HG03432 (cell line): ENCODE measurements around the gene ZNF341.
"Not testable (repeated sequence)": the region's sequence is repeated elsewhere in the genome, so short reads cannot be mapped to it uniquely, and the experiment has no call there.

Source experiments
- ATAC-seq: cut with Tn5 transposase; IDR thresholded peaks from one replicate; pipeline ENCODE4 v1.9.1; 2021; ENCODE audit warnings: mild to moderate bottlenecking, moderate library complexity; ENCODE audit not compliant: unreplicated experiment

The ZNF341 gene

DNA sequence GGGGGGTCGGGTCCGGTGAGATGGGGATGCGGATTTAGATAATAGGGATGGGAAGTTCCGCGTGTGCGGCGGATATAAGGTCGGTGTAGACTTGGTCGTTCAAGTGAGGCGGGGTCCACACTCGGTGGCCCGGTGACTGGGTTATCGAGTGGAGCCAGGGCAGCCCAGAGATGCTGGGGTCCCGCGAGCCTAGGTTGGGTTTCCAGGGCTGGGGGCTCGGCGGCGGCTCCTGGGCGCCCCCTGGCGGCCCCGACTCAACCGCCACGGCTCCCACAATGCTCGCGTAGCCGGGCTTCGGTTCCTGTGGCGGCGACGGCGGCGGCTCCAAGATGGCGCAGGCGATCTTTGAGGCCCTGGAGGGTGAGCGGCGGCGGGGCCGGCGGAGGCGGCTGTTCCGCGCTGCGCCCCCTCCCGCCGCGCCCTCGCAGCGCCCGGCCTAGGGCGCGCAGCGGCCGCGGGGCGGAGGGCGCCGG is at the start of gene ZNF341:
Gene ZNF341 (plus strand): TSS at position 304 of the 473 bp plus-strand sequence. CDS start 26 bp downstream, at position 330.
- peak; percentile 83 for ATAC-seq

DNA sequence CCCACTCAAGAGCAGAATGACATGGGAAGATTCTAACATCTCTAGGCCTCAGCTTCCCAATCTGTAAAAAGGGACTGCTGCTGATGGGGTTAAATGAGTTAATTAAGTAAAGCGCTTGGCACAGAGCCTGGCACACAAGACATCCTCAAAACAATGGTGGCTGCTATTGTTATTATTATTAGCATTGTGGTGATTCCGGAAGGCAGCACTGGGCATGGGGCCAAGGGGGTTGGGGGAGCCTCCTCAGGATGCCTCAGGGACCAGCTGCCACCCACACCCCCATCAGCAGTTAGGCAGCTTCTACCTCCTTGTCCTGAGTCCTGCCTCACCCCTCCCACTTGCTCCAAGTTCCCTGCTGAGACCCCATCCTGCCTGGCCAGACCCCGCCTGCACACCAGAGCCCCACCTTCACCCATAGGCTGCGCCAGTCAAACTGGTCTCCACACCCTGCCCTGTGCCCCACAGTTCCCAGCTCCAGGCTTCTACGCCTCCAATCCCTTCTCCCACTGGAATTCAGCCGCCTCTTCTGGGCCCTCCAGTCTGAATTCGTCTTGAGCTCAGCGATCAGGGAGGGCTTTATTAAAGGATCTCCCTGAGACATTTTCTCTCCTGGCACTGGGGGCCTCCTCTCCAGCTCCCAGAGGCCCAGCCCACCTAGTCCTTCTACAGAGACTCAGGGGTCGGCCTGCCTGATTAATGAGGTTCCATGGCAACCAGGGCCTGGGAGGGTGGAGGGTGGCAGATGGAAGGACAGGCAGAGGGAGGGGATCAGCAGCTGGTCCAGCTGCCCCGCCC is 47.1 kb upstream of the ZNF341 start:
- ATAC-seq = no peak

DNA sequence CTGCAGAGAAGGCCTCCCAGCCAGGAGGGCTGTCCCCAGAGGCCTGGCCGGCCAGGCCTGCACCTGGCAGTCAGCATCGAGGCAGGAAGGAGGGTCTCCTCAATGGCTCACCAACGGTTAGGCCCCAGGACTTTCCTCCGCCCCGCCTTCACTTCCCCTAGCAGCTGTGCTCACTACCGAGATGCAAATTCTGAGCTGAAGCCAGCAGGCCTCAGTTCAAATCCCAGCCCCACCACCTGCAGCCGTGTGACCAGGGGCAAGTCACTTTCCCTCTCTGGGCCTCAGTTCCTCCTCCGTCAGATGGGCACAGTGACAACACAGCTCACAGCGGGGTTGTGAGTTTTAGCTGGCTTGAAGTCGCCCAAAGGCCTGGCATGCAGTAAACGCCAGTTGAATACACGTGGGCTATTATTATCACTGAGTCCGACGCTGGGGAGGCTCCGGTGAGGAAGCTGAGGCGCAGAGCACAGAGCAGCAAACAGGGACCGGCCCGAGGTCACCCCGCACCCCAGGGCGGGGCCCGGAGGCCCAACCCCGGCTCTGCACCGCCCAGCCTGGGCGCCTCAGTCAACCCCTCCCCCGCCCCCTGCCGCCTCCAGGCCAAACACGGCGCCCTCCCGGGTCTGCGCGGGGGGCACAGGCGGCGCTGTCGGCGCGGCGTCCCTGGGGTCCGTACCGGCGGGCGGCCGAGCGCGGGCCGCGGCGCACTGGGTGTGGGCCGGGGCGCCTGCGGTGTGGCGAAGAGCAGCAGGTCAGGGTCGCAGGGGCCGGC is 46.3 kb upstream of the ZNF341 start:
- ATAC-seq = peak; percentile 40

DNA sequence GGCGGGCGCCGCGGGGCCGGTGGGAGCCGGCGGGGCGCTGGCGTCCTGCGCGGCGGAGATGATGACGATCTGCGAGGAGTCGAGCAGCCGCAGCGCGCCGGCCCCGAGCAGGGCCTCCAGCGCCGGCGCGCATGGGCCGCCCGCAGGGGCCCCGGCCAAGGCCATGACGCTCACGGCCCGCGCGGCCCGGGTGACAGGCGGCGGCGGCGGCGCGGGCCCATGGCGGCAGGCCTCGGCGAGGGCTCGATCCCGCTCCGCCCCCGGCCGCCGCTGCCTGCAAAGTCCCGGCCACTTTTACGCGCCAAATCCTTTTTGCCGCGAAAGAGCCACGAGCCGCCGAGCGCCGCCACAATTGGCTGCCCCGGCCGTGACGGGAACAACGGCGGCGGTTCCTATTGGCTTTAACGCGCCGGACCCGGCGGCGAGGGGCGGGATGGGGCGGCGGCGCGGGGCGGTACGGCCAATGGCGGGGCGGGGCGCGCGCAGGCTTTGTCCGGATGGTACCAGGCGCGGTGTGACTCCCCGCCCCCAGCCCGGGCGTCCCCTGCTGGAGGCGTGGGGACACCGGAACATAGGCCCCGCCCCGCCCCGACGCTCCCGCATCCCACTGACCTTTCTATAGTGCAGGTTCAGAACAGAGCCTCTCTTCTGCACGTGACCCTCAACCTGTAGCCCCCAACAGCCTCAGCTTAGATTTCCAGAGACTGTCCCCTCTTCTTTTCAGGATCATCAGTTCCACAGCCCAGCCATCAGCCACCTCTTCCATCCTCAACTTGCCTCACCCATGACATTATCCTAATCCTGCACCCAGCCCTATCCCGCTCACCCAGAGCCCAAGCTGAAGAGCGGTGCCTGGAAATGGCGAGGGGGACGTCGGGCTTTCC is 45.5 kb upstream of the ZNF341 start, which contains the start of gene E2F1:
Gene E2F1 (minus strand): TSS at position 286 of the 884 bp plus-strand sequence. CDS start 121 bp downstream, at position 165.
- peak; percentile 86 for ATAC-seq

DNA sequence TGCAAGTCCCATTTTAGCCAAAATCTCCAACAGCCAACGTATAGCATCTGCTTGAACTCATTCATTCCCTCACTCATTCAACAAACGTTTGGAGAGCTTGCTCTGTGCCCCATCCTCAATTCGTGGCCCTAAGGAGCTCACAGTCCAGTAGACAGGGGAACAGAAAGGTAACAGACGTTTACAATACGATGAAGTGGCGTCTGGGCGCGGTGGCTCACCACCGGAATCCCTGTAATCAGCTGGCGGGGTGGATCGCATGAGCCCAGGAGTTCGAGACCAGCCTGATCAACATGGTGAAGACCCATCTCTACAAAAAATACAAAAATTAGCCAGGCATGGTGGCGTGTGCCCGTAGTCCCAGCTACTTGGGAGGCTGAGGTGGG is 44.8 kb upstream of the ZNF341 start:
- ATAC-seq = no peak

DNA sequence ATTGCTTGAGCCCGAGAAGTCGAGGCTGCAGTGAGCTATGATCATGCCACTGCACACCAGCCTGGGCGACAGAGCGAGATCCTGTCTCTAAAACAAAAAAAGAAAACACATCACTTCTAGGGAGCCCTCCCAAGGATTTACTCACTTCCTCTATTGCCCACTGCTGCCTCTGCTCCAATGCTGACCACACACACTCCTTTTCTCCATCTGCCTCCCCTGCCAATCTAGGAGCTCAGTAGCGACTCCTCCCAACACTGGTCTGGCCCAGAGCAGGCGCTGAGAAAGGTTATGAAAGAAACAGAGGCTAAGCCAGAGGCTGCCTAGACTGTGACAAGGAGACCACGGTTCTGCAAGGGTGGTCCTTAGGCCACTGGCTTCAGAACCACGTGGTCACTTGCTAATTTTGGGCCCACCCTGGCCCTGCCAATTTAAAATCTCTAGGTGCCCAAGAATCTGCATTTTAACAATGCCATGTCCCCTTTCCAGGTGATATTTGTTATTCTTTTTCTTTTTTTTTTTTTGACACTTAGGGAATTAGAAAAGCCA is 44.4 kb upstream of the ZNF341 start:
- no peak for ATAC-seq

DNA sequence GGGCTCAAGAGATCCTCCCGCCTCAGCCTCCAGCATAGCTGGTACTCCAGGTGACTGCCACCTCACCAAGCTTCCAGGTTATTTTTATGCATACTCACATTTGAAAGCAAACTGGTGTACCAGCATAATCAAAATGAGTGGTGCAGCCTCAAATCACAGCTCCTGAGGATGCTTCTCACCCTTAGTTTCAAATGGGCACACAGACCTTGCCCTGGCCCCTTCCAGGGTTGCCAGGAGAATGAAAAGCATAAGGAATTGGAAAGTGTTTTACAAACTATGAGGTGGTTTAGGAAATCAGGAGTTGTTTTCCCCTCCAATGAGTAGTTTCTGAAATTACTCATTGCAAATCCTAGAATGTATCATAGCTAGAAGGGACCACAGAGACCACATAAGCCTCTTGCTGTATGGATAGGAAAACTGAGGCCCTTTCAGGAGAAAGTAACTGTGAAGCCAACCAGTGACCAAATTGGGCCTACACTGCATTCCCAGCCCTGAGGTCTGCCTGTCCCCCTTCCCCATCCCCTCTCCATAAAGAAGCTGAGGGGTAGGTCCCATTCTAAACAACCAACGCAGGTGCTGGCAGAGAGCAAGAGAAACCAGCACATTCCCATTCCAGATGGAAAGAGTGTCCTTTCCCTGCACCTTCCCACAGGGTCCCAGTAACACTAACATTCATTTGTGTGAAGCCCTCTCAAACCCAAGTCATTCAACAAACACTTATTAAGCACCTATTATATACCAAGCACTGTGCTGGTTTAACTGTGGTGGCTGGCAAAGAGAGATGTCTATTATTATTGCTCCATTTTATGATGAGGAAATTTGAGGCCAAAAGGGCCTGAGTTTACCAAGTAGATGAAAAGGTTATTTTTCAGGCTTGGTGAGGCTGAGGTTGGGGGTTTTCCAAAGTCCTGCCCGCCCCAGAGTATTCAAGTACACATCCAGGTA is 43.5 kb upstream of the ZNF341 start:
- ATAC-seq = no peak

DNA sequence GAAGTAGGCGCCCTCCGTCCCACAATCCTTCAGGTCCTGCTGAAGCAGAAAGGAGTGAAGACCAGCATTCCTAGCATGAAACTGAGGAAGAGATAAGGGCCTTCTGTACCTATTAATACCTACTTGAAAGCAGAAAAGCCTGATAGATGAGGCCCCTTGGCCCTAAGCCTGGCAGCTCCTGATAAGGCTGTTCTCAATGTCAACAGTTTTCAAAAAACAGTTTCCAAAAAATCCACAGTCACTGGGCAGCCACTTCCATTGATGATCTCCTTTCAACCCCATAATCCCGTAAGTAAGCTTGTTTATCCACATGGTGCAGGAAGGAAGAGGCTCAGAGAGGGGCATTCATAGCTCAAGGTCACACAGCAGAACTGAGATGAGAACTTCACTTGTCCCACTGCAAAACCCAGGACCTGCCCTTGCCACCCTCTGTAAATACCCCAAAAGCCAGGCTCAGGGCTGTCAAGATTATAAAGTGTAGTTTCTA is 42.8 kb upstream of the ZNF341 start:
- ATAC-seq = no peak

DNA sequence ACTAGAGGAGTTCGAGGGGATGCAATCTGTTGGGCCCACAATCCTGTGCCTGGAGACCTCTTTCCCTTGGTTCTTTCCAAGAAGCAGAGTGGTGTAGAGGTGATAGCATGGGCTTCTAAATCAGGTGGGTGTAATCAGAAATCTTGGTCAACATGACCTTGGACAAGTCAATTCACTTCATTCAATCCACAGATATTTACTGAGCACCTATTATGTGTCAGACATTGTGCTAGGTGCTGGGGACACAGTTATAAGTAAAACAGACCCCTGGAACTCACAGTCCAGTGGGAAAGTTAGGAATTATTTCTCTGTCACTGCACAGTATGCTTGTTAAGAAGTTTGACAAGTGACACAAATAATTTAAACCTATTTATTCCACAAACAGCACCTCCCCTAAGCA is 42.3 kb upstream of the ZNF341 start:
- ATAC-seq = no peak

DNA sequence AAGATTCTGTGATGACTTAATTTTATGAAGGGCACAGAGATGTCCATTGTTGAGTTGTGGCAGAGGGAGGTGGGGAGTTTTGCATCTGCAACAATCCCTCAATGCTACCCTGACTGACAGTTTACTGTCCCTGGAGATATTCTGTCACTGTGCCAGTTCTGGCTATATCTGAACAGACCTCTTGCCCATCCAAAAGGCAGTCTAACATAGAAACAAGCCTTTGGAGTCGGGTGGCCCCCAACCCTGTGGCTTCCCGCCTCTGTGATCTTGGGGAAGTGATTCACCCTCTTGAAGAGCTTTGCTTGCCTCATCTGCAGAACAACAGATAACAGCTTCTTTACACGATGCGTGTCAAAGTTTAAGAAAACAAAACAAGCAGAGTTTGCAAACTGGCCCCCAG is 41.8 kb upstream of the ZNF341 start:
- ATAC-seq = no peak

DNA sequence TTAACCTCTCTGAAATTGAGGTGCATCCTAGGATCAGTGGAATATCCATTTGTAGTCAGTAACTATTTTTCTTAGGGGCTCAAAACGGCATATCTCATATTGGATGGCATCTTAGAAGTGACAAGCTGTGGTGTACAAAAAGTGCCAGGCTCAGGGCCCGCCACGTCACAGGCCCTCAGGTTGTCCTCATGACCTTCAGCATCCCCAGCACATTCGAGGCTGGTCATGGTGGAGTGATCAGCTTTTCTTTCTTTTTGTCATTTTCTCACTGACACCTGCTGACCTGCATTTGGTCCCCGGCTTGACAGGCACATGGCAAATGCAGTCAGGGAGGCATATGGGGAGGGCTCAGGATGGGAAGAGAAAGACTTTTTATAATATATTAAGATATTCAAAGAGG is 38.5 kb upstream of the ZNF341 start:
- no peak for ATAC-seq

DNA sequence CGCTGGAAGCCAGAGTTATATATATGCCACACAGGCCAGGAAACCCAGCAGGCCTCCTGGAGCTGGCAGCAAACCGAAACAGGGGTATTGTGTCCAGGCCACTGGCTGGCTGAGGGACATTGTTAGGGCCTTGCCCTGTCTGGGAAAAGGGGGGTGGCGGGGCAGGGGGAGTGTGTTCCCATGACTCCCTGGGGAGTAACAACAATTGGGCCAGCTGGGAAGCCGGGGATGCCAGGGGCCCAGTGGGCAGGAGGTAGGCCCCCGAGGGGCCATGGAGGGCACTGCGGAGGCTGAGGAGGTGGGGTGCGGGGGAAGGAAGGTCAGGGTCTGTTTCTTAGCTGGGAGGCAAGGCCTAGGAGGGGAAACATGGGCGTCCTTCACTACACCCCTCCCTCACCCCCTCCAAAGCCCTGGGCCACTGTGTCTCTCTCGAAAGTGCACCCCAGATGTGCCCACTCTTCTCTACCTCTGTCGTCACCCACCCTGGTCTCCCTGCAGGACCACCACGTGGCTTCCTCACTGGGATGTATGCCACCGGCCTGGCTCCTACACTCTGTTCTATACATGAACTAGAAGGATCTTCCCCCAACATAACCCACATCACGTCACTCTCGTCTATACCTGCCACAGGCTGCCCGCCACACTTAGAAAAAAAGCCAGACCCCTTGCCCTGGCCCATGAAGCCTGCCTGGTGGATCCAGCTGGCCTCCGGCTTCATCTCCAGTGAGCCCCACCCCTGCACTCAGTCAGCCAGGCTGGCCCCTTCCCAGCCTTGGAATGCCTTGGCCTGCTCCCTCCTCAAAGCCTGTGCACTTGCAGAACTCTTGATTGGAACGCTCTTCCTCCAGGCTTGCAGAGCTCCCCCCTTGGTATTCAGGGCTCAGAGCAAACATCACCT is 37.8 kb upstream of the ZNF341 start:
- ATAC-seq = no peak

DNA sequence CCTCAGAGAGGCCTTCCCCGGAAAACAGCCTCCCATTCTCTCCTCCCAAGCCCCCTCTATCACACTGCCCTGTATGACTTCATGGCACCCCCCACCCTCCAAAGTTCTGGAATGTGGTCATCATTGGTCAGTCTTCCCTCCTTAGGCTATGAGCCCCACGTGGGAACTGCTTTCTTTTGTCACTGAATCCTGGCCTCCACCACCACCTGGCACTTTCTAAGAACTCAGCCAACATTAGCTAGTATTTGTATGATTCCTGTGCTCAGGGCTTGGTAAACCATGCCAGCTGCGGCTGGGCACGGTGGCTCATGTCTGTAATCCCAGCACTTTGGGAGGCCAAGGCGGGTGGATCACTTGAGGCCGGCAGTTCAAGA is 37.2 kb upstream of the ZNF341 start:
- ATAC-seq = no peak

DNA sequence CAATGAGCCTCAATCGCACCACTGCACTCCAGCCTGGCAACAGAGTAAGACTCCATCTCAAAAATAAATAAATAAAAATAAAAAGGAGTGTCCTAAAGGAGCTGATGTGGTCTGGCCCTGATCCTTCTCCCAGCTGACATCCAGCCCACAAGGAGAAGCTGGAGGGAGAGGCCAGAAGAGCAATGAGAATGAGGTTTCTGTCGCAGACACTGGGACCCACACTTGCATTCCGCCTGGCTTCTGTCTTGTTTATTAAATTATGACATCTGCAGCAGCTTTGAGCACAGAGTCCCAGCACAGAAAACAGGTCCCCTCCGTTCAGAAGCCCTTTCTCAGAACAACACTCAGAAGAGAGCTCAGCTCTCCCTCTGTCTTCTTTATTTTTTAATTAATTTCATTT is 35.3 kb upstream of the ZNF341 start:
- no peak for ATAC-seq

DNA sequence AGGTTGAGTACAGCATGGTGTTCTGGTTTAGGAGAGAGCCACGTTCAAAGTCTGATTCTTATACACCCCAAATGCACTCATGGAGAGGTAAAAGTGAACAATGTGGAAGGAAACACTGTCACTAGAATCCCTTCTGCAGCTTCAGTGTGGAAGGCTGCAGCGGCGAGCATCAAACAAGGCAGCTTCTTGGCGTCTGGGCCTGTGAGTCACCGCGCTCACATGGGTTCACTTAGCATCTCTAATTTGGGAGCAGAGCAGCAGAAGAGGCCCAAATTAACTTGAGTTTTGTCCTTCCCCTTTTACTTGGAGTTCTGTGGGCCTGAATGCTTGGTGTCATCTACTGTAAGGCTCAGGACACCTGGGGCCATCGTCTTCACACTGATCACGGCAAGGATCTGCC is 34.7 kb upstream of the ZNF341 start:
- ATAC-seq = no peak

DNA sequence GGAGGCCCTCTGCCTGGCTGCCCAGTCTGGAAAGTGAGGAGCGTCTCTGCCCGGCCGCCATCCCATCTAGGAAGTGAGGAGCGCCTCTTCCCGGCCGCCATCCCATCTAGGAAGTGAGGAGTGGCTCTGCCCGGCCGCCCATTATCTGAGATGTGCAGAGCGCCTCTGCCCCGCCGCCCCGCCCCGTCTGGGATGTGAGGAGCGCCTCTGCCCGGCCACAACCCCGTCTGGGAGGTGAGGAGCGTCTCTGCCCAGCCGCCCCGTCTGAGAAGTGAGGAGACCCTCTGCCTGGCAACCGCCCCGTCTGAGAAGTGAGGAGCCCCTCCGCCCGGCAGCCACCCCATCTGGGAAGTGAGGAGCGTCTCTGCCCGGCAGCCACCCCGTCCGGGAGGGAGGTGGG is 32.8 kb upstream of the ZNF341 start:
- not testable (repeated sequence) for ATAC-seq

DNA sequence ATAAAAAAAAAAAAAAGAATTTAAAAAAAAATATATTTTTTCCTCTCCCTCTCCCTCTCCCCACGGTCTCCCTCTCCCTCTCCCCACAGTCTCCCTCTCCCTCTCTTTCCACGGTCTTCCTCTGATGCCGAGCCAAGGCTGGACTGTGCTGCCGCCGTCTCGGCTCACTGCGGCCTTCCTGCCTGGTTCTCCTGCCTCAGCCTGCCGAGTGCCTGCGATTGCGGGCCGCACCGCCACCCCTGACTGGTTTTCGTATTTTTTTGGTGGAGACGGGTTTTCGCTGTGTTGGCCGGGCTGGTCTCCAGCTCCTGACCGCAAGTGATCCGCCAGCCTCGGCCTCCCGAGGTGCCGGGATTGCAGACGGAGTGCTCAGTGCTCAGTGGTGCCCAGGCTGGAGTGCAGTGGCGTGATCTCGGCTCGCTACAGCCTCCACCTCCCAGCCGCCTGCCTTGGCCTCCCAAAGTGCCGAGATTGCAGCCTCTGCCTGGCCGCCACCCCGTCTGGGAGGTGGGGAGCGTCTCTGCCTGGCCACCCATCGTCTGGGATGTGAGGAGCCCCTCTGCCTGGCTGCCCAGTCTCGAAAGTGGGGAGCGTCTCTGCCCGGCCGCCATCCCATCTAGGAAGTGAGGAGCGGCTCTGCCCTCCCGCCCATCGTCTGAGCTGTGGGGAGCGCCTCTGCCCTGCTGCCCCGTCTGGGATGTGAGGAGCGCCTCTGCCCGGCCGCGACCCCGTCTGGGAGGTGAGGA is 30.9 kb upstream of the ZNF341 start:
- not testable (repeated sequence) for ATAC-seq
